IMR-90 (cell line): Measurements from ENCODE around the gene VCPKMT. TPM values are rescaled to one million over a fixed set of nuclear protein-coding genes. Genes with fewer than 3 reads are reported as not detected.

Source experiments
- ATAC-seq: fragments of 200-7000 bp; cut with Tn5 transposase; 2 replicates; pipeline ENCODE4 v1.9.1; 2020; ENCODE audit warnings: low read depth, mild to moderate bottlenecking, moderate library complexity
- BruUV-seq: library from RNA; stranded (reverse); fragments of 400-500 nt; replicated peaks from 2 replicates; lab custom pipeline; 2021; lab: Mats Ljungman, UMichigan
- CTCF ChIA-PET: fragments of 300-600 bp; formaldehyde crosslinking; extraction: SDS; loops from one replicate; lab custom pipeline; 2021; ENCODE audit warnings: antibody characterized with exemption; lab: Yijun Ruan, JAX
- POLR2A ChIA-PET: fragments of 300-600 bp; sonication (Branson Sonifier 250); formaldehyde crosslinking; loops from one replicate; lab custom pipeline; 2022; ENCODE audit warnings: antibody characterized with exemption; ENCODE audit not compliant: unreplicated experiment; lab: Charles Lee
- DNase-seq: peaks from one replicate; pipeline ENCODE4 v3.0.0; 2013
- H2AFZ ChIP-seq: replicated peaks from 2 replicates; pipeline ENCODE3; 2013; ENCODE audit warnings: low read length, mild to moderate bottlenecking; ENCODE audit not compliant: poor library complexity
- H2AK5ac ChIP-seq: 2 replicates; pipeline ENCODE4 v1.6.1; 2013; ENCODE audit warnings: low read depth, low read length, inconsistent platforms
- H2AK9ac ChIP-seq: replicated peaks from 2 replicates; pipeline ENCODE3; 2013; ENCODE audit warnings: mild to moderate bottlenecking, low read depth, low read length, moderate library complexity; ENCODE audit not compliant: poor library complexity
- H2BK120ac ChIP-seq: 2 replicates; pipeline ENCODE4 v1.6.1; 2013; ENCODE audit warnings: low read depth, low read length, inconsistent platforms
- H2BK15ac ChIP-seq: 3 replicates; pipeline ENCODE4 v1.6.1; 2013; ENCODE audit warnings: low read depth, low read length, inconsistent platforms
- H2BK20ac ChIP-seq: 2 replicates; pipeline ENCODE4 v1.6.1; 2013; ENCODE audit warnings: low read depth, mild to moderate bottlenecking, inconsistent platforms, low read length, moderate library complexity
- H2BK5ac ChIP-seq: 2 replicates; pipeline ENCODE4 v1.6.1; 2013; ENCODE audit warnings: mild to moderate bottlenecking, low read depth, low read length, inconsistent platforms; ENCODE audit not compliant: poor library complexity, severe bottlenecking
- H3K14ac ChIP-seq: replicated peaks from 2 replicates; pipeline ENCODE4 v1.6.1; 2013; ENCODE audit warnings: low read depth, low read length, inconsistent platforms
- H3K18ac ChIP-seq: 2 replicates; pipeline ENCODE4 v1.6.1; 2013; ENCODE audit warnings: low read depth, low read length, control low read depth
- H3K23ac ChIP-seq: 2 replicates; pipeline ENCODE4 v1.6.1; 2013; ENCODE audit warnings: low read depth, low read length, inconsistent platforms
- H3K27ac ChIP-seq: 2 replicates; pipeline ENCODE4 v1.5.1; 2013; ENCODE audit warnings: mild to moderate bottlenecking, control low read depth, low read length; ENCODE audit not compliant: insufficient read depth
- H3K27me3 ChIP-seq: 2 replicates; pipeline ENCODE4 v1.6.1; 2013; ENCODE audit warnings: low read length; ENCODE audit not compliant: control insufficient read depth, insufficient read depth
- H3K36me3 ChIP-seq: 2 replicates; pipeline ENCODE4 v1.6.1; 2013; ENCODE audit warnings: low read length, mixed read lengths; ENCODE audit not compliant: control insufficient read depth, insufficient read depth
- H3K4ac ChIP-seq: 2 replicates; pipeline ENCODE4 v1.6.1; 2013; ENCODE audit warnings: low read depth, low read length, inconsistent platforms
- H3K4me1 ChIP-seq: 2 replicates; pipeline ENCODE4 v1.6.1; 2013; ENCODE audit warnings: low read length, mixed read lengths; ENCODE audit not compliant: control insufficient read depth, insufficient read depth
- H3K4me2 ChIP-seq: 2 replicates; pipeline ENCODE4 v1.6.1; 2013; ENCODE audit warnings: low read depth, mild to moderate bottlenecking, control low read depth, low read length, moderate library complexity
- H3K4me3 ChIP-seq: 2 replicates; pipeline ENCODE4 v1.5.1; 2013; ENCODE audit warnings: low read depth, mild to moderate bottlenecking, control low read depth, low read length, moderate library complexity; ENCODE audit not compliant: insufficient read depth
- H3K56ac ChIP-seq: 2 replicates; pipeline ENCODE4 v1.6.1; 2013; ENCODE audit warnings: low read length, inconsistent platforms; ENCODE audit not compliant: insufficient read depth; ENCODE audit errors: extremely low read depth
- H3K79me1 ChIP-seq, 2 experiments: 2 replicates each; pipeline ENCODE4 v1.6.1; 2013; ENCODE audit warnings: low read length in 2 of 2, inconsistent platforms in 1 of 2, low read depth in 1 of 2
- H3K9ac ChIP-seq: 2 replicates; pipeline ENCODE4 v1.6.1; 2013; ENCODE audit warnings: low read depth, low read length, control low read depth
- H3K9me1 ChIP-seq: 2 replicates; pipeline ENCODE4 v1.6.1; 2013; ENCODE audit warnings: low read length, inconsistent platforms; ENCODE audit not compliant: insufficient read depth
- H3K9me3 ChIP-seq: 2 replicates; pipeline ENCODE4 v1.6.1; 2013; ENCODE audit warnings: low read length; ENCODE audit not compliant: control insufficient read depth, insufficient read depth
- H4K20me1 ChIP-seq: 2 replicates; pipeline ENCODE4 v1.6.1; 2013; ENCODE audit warnings: low read length, inconsistent platforms; ENCODE audit not compliant: insufficient read depth
- H4K5ac ChIP-seq: 2 replicates; pipeline ENCODE4 v1.6.1; 2013; ENCODE audit warnings: mild to moderate bottlenecking, low read depth, low read length, control low read depth
- H4K8ac ChIP-seq, 2 experiments: 2 replicates each; pipeline ENCODE4 v1.6.1; 2013; ENCODE audit warnings: low read depth in 2 of 2, low read length in 2 of 2, control low read depth in 1 of 2, inconsistent platforms in 1 of 2
- H4K91ac ChIP-seq: 2 replicates; pipeline ENCODE4 v1.6.1; 2013; ENCODE audit warnings: low read depth, low read length, inconsistent platforms; ENCODE audit not compliant: insufficient read depth
- CEBPB ChIP-seq: IDR thresholded peaks from 2 replicates; pipeline ENCODE4 v1.6.1; 2012; ENCODE audit warnings: low read depth, low read length, improper control_type of control experiment
- ELK1 ChIP-seq: fragments of 150-350 bp; IDR thresholded peaks from 2 replicates; pipeline ENCODE4 v1.6.1; 2016; ENCODE audit warnings: low read depth, mild to moderate bottlenecking, low read length, moderate library complexity, borderline replicate concordance
- FOS ChIP-seq: fragments of 150-350 bp; IDR thresholded peaks from 2 replicates; pipeline ENCODE4 v1.6.1; 2016; ENCODE audit warnings: low read depth, low read length
- MAFK ChIP-seq: IDR thresholded peaks from 2 replicates; pipeline ENCODE4 v1.6.1; 2012; ENCODE audit warnings: low read depth, low read length, improper control_type of control experiment
- MXI1 ChIP-seq: IDR thresholded peaks from 2 replicates; pipeline ENCODE4 v1.6.1; 2012; ENCODE audit warnings: low read depth, mild to moderate bottlenecking, low read length, moderate library complexity, borderline replicate concordance
- POLR2A ChIP-seq: IDR thresholded peaks from 2 replicates; pipeline ENCODE4 v1.6.1; 2012; ENCODE audit warnings: mild to moderate bottlenecking, low read depth, low read length
- RAD21 ChIP-seq: IDR thresholded peaks from 2 replicates; pipeline ENCODE4 v1.6.1; 2012; ENCODE audit warnings: low read length, improper control_type of control experiment
- RCOR1 ChIP-seq: IDR thresholded peaks from 2 replicates; pipeline ENCODE4 v1.6.1; 2012; ENCODE audit warnings: mild to moderate bottlenecking, low read length, improper control_type of control experiment; ENCODE audit not compliant: insufficient replicate concordance
- RFX5 ChIP-seq: IDR thresholded peaks from 2 replicates; pipeline ENCODE4 v1.8.0; 2012; ENCODE audit warnings: low read depth, mild to moderate bottlenecking, low read length, moderate library complexity
- SMC3 ChIP-seq: fragments of 150-350 bp; IDR thresholded peaks from 2 replicates; pipeline ENCODE4 v1.6.1; 2016; ENCODE audit warnings: low read depth, mild to moderate bottlenecking, antibody characterized with exemption, low read length, moderate library complexity
- WGBS, 2 experiments: methylation state at CpG; one replicate each; pipeline versions ENCODE4 v1.1.5 to v1.1.7; 2013; ENCODE audit warnings: missing lambda C conversion rate in 2 of 2; ENCODE audit not compliant: insufficient read length in 1 of 2; ENCODE audit errors: extremely low coverage in 2 of 2; 5-methylcytosine and 5-hydroxymethylcytosine counted together
- dilution Hi-C: fragments of 300-500 bp; cut with HindIII; formaldehyde crosslinking; loops from one replicate; pipeline ENCODE4 v1.14.3; 2018; ENCODE audit warnings: low sequenced_read_pairs; ENCODE audit not compliant: unreplicated experiment
- in situ Hi-C: fragments of 300-500 bp; cut with MboI; formaldehyde crosslinking; loops from 3 replicates; pipeline ENCODE4 v1.14.3; 2019; ENCODE audit warnings: low sequenced_read_pairs, inconsistent platforms, mixed read lengths
- intact Hi-C: fragments of 100-400 bp; cut with micrococcal nuclease; formaldehyde crosslinking; loops from 2 replicates; pipeline ENCODE4 v1.10.0; 2022
- polyA plus RNA-seq, 3 experiments: library from polyadenylated mRNA; depleted of rRNA; stranded (reverse); fragments of >200 nt; gene quantifications; 2 replicates each; pipeline ENCODE4 v1.2.3, GENCODE V29; 2012; ENCODE audit warnings: low replicate concordance in 1 of 3
- total RNA-seq: library from RNA; depleted of rRNA; stranded (reverse); fragments of >200 nt; gene quantifications from 2 replicates; pipeline ENCODE4 v1.2.3, GENCODE V29; 2012

The VCPKMT gene
- total and polyA plus RNA-seq, 2 of the 4 experiments (the other 2 are of a cell fraction), result 2.5 to 4.7 TPM

DNA sequence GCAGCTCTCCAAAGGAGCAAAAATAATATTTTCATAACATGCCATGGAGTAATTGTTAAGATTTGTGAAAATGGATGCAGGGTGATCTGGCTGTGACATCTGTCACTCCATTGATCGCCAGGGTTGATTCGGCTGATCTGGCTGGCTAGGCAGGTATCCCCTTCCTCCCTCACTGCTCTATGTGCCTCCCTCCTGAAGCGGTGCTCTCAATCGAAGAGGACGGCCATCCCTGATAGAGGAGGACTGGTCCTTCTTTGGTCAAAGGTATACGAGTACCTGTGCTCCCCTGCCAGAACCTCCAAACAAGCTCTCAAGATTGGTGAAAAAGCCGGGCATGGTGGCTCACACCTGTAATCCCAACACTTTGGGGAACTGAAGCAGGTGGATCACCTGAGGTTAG, 47.9 kb downstream of the VCPKMT start:
- Histone ChIP-seq H3K36me3 (no peaks in the 10 kb centered on the region), H3K56ac (no peak overlapping the region), H2AK9ac (no peak overlapping the region), H3K23ac (no peak overlapping the region), H3K4me3 (no peak overlapping the region), H3K9me1 (peaks cover 12% of the 10 kb centered on the region; the same call in 1 of the 2 replicates), H3K14ac (no peak overlapping the region), H2AFZ (no peak overlapping the region), H2BK20ac (no peak overlapping the region), H4K8ac (no peak overlapping the region), H3K4me1 (peaks cover 4% of the 10 kb centered on the region; the same call in 1 of the 2 replicates), H4K20me1 (no peaks in the 10 kb centered on the region), H3K27me3 (no peaks in the 10 kb centered on the region), H3K4me2 (no peak overlapping the region), H3K9ac (no peak overlapping the region), H3K18ac (no peak overlapping the region), H3K4ac (no peak overlapping the region), H2BK5ac (no peak overlapping the region), H4K5ac (no peak overlapping the region), H3K27ac (no peak overlapping the region), H4K91ac (no peak overlapping the region), H2AK5ac (peak overlapping the region; percentile 72), H2BK15ac (no peak overlapping the region), H3K9me3 (no peaks in the 10 kb centered on the region), H3K79me1 (no peaks in the 10 kb centered on the region), H2BK120ac (no peak overlapping the region)
- in situ Hi-C loops, result no loop called here
- WGBS, 2 experiments, result no CpG with 5 or more reads among the region's 7 CpGs
- ATAC-seq (no peak), DNase-seq (no peak)
- ChIA-PET POLR2A (interaction anchor here (1.0 kb wide), 2 partner anchors 69 to 206 kb away, joined by 3 to 4 read pairs; no protein-coding TSS in a partner anchor), CTCF (no interaction called here)
- dilution Hi-C loops, result no loop called here
- intact Hi-C loops, result no loop called here
- no TSS peak for BruUV-seq
- TF ChIP-seq RAD21 (no peak), ELK1 (no peak), MAFK (no peak), MXI1 (no peak), RCOR1 (no peak), FOS (no peak), SMC3 (no peak), CEBPB (no peak), RFX5 (no peak), POLR2A (no peak)
